IMR-90 (cell line): Measurements from ENCODE around the gene ADGRL4. TPM values are rescaled to one million over a fixed set of nuclear protein-coding genes. Genes with fewer than 3 reads are reported as not detected.

Source experiments
- ATAC-seq: fragments of 200-7000 bp; cut with Tn5 transposase; 2 replicates; pipeline ENCODE4 v1.9.1; 2020; ENCODE audit warnings: low read depth, mild to moderate bottlenecking, moderate library complexity
- BruUV-seq: library from RNA; stranded (reverse); fragments of 400-500 nt; replicated peaks from 2 replicates; lab custom pipeline; 2021; lab: Mats Ljungman, UMichigan
- CTCF ChIA-PET: fragments of 300-600 bp; formaldehyde crosslinking; extraction: SDS; loops from one replicate; lab custom pipeline; 2021; ENCODE audit warnings: antibody characterized with exemption; lab: Yijun Ruan, JAX
- POLR2A ChIA-PET: fragments of 300-600 bp; sonication (Branson Sonifier 250); formaldehyde crosslinking; loops from one replicate; lab custom pipeline; 2022; ENCODE audit warnings: antibody characterized with exemption; ENCODE audit not compliant: unreplicated experiment; lab: Charles Lee
- DNase-seq: peaks from one replicate; pipeline ENCODE4 v3.0.0; 2013
- H2AFZ ChIP-seq: replicated peaks from 2 replicates; pipeline ENCODE3; 2013; ENCODE audit warnings: low read length, mild to moderate bottlenecking; ENCODE audit not compliant: poor library complexity
- H2AK5ac ChIP-seq: 2 replicates; pipeline ENCODE4 v1.6.1; 2013; ENCODE audit warnings: low read depth, low read length, inconsistent platforms
- H2AK9ac ChIP-seq: replicated peaks from 2 replicates; pipeline ENCODE3; 2013; ENCODE audit warnings: mild to moderate bottlenecking, low read depth, low read length, moderate library complexity; ENCODE audit not compliant: poor library complexity
- H2BK120ac ChIP-seq: 2 replicates; pipeline ENCODE4 v1.6.1; 2013; ENCODE audit warnings: low read depth, low read length, inconsistent platforms
- H2BK15ac ChIP-seq: 3 replicates; pipeline ENCODE4 v1.6.1; 2013; ENCODE audit warnings: low read depth, low read length, inconsistent platforms
- H2BK20ac ChIP-seq: 2 replicates; pipeline ENCODE4 v1.6.1; 2013; ENCODE audit warnings: low read depth, mild to moderate bottlenecking, inconsistent platforms, low read length, moderate library complexity
- H2BK5ac ChIP-seq: 2 replicates; pipeline ENCODE4 v1.6.1; 2013; ENCODE audit warnings: mild to moderate bottlenecking, low read depth, low read length, inconsistent platforms; ENCODE audit not compliant: poor library complexity, severe bottlenecking
- H3K14ac ChIP-seq: replicated peaks from 2 replicates; pipeline ENCODE4 v1.6.1; 2013; ENCODE audit warnings: low read depth, low read length, inconsistent platforms
- H3K18ac ChIP-seq: 2 replicates; pipeline ENCODE4 v1.6.1; 2013; ENCODE audit warnings: low read depth, low read length, control low read depth
- H3K23ac ChIP-seq: 2 replicates; pipeline ENCODE4 v1.6.1; 2013; ENCODE audit warnings: low read depth, low read length, inconsistent platforms
- H3K27ac ChIP-seq: 2 replicates; pipeline ENCODE4 v1.5.1; 2013; ENCODE audit warnings: mild to moderate bottlenecking, control low read depth, low read length; ENCODE audit not compliant: insufficient read depth
- H3K27me3 ChIP-seq: 2 replicates; pipeline ENCODE4 v1.6.1; 2013; ENCODE audit warnings: low read length; ENCODE audit not compliant: control insufficient read depth, insufficient read depth
- H3K36me3 ChIP-seq: 2 replicates; pipeline ENCODE4 v1.6.1; 2013; ENCODE audit warnings: low read length, mixed read lengths; ENCODE audit not compliant: control insufficient read depth, insufficient read depth
- H3K4ac ChIP-seq: 2 replicates; pipeline ENCODE4 v1.6.1; 2013; ENCODE audit warnings: low read depth, low read length, inconsistent platforms
- H3K4me1 ChIP-seq: 2 replicates; pipeline ENCODE4 v1.6.1; 2013; ENCODE audit warnings: low read length, mixed read lengths; ENCODE audit not compliant: control insufficient read depth, insufficient read depth
- H3K4me2 ChIP-seq: 2 replicates; pipeline ENCODE4 v1.6.1; 2013; ENCODE audit warnings: low read depth, mild to moderate bottlenecking, control low read depth, low read length, moderate library complexity
- H3K4me3 ChIP-seq: 2 replicates; pipeline ENCODE4 v1.5.1; 2013; ENCODE audit warnings: low read depth, mild to moderate bottlenecking, control low read depth, low read length, moderate library complexity; ENCODE audit not compliant: insufficient read depth
- H3K56ac ChIP-seq: 2 replicates; pipeline ENCODE4 v1.6.1; 2013; ENCODE audit warnings: low read length, inconsistent platforms; ENCODE audit not compliant: insufficient read depth; ENCODE audit errors: extremely low read depth
- H3K79me1 ChIP-seq, 2 experiments: 2 replicates each; pipeline ENCODE4 v1.6.1; 2013; ENCODE audit warnings: low read length in 2 of 2, inconsistent platforms in 1 of 2, low read depth in 1 of 2
- H3K9ac ChIP-seq: 2 replicates; pipeline ENCODE4 v1.6.1; 2013; ENCODE audit warnings: low read depth, low read length, control low read depth
- H3K9me1 ChIP-seq: 2 replicates; pipeline ENCODE4 v1.6.1; 2013; ENCODE audit warnings: low read length, inconsistent platforms; ENCODE audit not compliant: insufficient read depth
- H3K9me3 ChIP-seq: 2 replicates; pipeline ENCODE4 v1.6.1; 2013; ENCODE audit warnings: low read length; ENCODE audit not compliant: control insufficient read depth, insufficient read depth
- H4K20me1 ChIP-seq: 2 replicates; pipeline ENCODE4 v1.6.1; 2013; ENCODE audit warnings: low read length, inconsistent platforms; ENCODE audit not compliant: insufficient read depth
- H4K5ac ChIP-seq: 2 replicates; pipeline ENCODE4 v1.6.1; 2013; ENCODE audit warnings: mild to moderate bottlenecking, low read depth, low read length, control low read depth
- H4K8ac ChIP-seq, 2 experiments: 2 replicates each; pipeline ENCODE4 v1.6.1; 2013; ENCODE audit warnings: low read depth in 2 of 2, low read length in 2 of 2, control low read depth in 1 of 2, inconsistent platforms in 1 of 2
- H4K91ac ChIP-seq: 2 replicates; pipeline ENCODE4 v1.6.1; 2013; ENCODE audit warnings: low read depth, low read length, inconsistent platforms; ENCODE audit not compliant: insufficient read depth
- BHLHE40 ChIP-seq: fragments of 150-350 bp; IDR thresholded peaks from 2 replicates; pipeline ENCODE4 v1.6.1; 2016; ENCODE audit warnings: mild to moderate bottlenecking, low read depth, low read length
- FOS ChIP-seq: fragments of 150-350 bp; IDR thresholded peaks from 2 replicates; pipeline ENCODE4 v1.6.1; 2016; ENCODE audit warnings: low read depth, low read length
- MAFK ChIP-seq: IDR thresholded peaks from 2 replicates; pipeline ENCODE4 v1.6.1; 2012; ENCODE audit warnings: low read depth, low read length, improper control_type of control experiment
- MXI1 ChIP-seq: IDR thresholded peaks from 2 replicates; pipeline ENCODE4 v1.6.1; 2012; ENCODE audit warnings: low read depth, mild to moderate bottlenecking, low read length, moderate library complexity, borderline replicate concordance
- NFE2L2 ChIP-seq: fragments of 150-350 bp; IDR thresholded peaks from 2 replicates; pipeline ENCODE4 v1.6.1; 2016; ENCODE audit warnings: low read depth, mild to moderate bottlenecking, low read length
- POLR2A ChIP-seq: IDR thresholded peaks from 2 replicates; pipeline ENCODE4 v1.6.1; 2012; ENCODE audit warnings: mild to moderate bottlenecking, low read depth, low read length
- RFX5 ChIP-seq: IDR thresholded peaks from 2 replicates; pipeline ENCODE4 v1.8.0; 2012; ENCODE audit warnings: low read depth, mild to moderate bottlenecking, low read length, moderate library complexity
- USF2 ChIP-seq: fragments of 150-350 bp; IDR thresholded peaks from 2 replicates; pipeline ENCODE4 v1.6.1; 2017; ENCODE audit warnings: mild to moderate bottlenecking, antibody characterized with exemption, low read length, low read depth
- WGBS, 2 experiments: methylation state at CpG; one replicate each; pipeline versions ENCODE4 v1.1.5 to v1.1.7; 2013; ENCODE audit warnings: missing lambda C conversion rate in 2 of 2; ENCODE audit not compliant: insufficient read length in 1 of 2; ENCODE audit errors: extremely low coverage in 2 of 2; 5-methylcytosine and 5-hydroxymethylcytosine counted together
- dilution Hi-C: fragments of 300-500 bp; cut with HindIII; formaldehyde crosslinking; loops from one replicate; pipeline ENCODE4 v1.14.3; 2018; ENCODE audit warnings: low sequenced_read_pairs; ENCODE audit not compliant: unreplicated experiment
- in situ Hi-C: fragments of 300-500 bp; cut with MboI; formaldehyde crosslinking; loops from 3 replicates; pipeline ENCODE4 v1.14.3; 2019; ENCODE audit warnings: low sequenced_read_pairs, inconsistent platforms, mixed read lengths
- intact Hi-C: fragments of 100-400 bp; cut with micrococcal nuclease; formaldehyde crosslinking; loops from 2 replicates; pipeline ENCODE4 v1.10.0; 2022
- polyA plus RNA-seq, 3 experiments: library from polyadenylated mRNA; depleted of rRNA; stranded (reverse); fragments of >200 nt; gene quantifications; 2 replicates each; pipeline ENCODE4 v1.2.3, GENCODE V29; 2012; ENCODE audit warnings: low replicate concordance in 1 of 3
- total RNA-seq: library from RNA; depleted of rRNA; stranded (reverse); fragments of >200 nt; gene quantifications from 2 replicates; pipeline ENCODE4 v1.2.3, GENCODE V29; 2012

ADGRL4 gene
- total and polyA plus RNA-seq, 2 of the 4 experiments (the other 2 are of a cell fraction): 3.2 to 4.5 TPM

GRCh38 chr1:79042117-79042516 is 35.6 kb upstream of the ADGRL4 start:
- Histone ChIP-seq H4K91ac (no peak overlapping the region), H3K4me2 (no peak overlapping the region), H3K18ac (no peak overlapping the region), H2BK20ac (no peak overlapping the region), H2BK120ac (no peak overlapping the region), H3K36me3 (no peaks in the 10 kb centered on the region), H3K27me3 (no peaks in the 10 kb centered on the region), H3K79me1 (no peaks in the 10 kb centered on the region), H4K5ac (no peak overlapping the region), H3K4ac (no peak overlapping the region), H3K9me1 (0 out of 2 replicates have a peak, but pooled peaks cover 6% of the 10 kb centered on the region), H3K4me1 (peaks cover 4% of the 10 kb centered on the region), H2BK15ac (no peak overlapping the region), H3K14ac (no peak overlapping the region), H2AK9ac (no peak overlapping the region), H2AFZ (no peak overlapping the region), H3K4me3 (no peak overlapping the region), H4K8ac (no peak overlapping the region), H3K23ac (no peak overlapping the region), H2BK5ac (peak overlapping the region; percentile 8), H3K56ac (no peak overlapping the region), H3K27ac (no peak overlapping the region; the same call in 1 of the 2 replicates), H3K9ac (no peak overlapping the region), H2AK5ac (no peak overlapping the region), H3K9me3 (peaks cover 4% of the 10 kb centered on the region), H4K20me1 (no peaks in the 10 kb centered on the region)
- BruUV-seq: no TSS peak
- ChIA-PET POLR2A (interaction anchor here (0.6 kb wide), 1 partner anchor 166 kb away, joined by 5 read pairs; no protein-coding TSS in a partner anchor), CTCF (no interaction called here)
- no CpG with 5 or more reads among the region's 2 CpGs for WGBS, 2 experiments
- ATAC-seq (peak; percentile 72), DNase-seq (peak; percentile 80)
- in situ Hi-C loops (no loop called here), dilution Hi-C loops (no loop called here), intact Hi-C loops (no loop called here)
- TF ChIP-seq MAFK (peak; percentile 75), MXI1 (no peak), POLR2A (no peak), RFX5 (no peak), FOS (peak; percentile 78; the same call in 1 of the 2 replicates), BHLHE40 (no peak), NFE2L2 (peak; percentile 96), USF2 (no peak)
